Body of pancreas (tissue), 4 donors: ENCODE measurements around the gene KRTAP9-7. TPM values are rescaled to one million over a fixed set of nuclear protein-coding genes. Genes with fewer than 3 reads are reported as not detected.
"Not testable (repeated sequence)": the region's sequence is repeated elsewhere in the genome, so short reads cannot be mapped to it uniquely, and the experiment has no call there.

Experiments
- ATAC-seq: fragments of 150-250 bp; one replicate; pipeline ENCODE4 v1.9.1; 2016
- DNase-seq, 4 donors: peaks; one replicate each; pipeline ENCODE4 v3.0.0-alpha.2; 2019
- H3K27ac ChIP-seq, 4 donors: fragments of 200-600 bp; sonication (generic); 1 replicate in 3 of 4; 2 replicates in 1 of 4; pipeline versions ENCODE4 v1.5.1 to v1.6.1; 2016 to 2019; ENCODE audit warnings: mild to moderate bottlenecking in 1 of 4, mixed read lengths in 1 of 4, moderate library complexity in 1 of 4
- H3K27me3 ChIP-seq, 2 donors: fragments of 200-600 bp; sonication (generic); one replicate each; pipeline ENCODE4 v1.6.0; 2016; ENCODE audit warnings: mild to moderate bottlenecking in 1 of 2
- H3K36me3 ChIP-seq, 2 donors: fragments of 200-600 bp; sonication (generic); replicated peaks in 1 of 2; 2 replicates each; pipeline ENCODE4 v1.5.1; 2016; ENCODE audit warnings: low read depth in 2 of 2; ENCODE audit not compliant: insufficient read depth in 1 of 2
- H3K4me1 ChIP-seq: fragments of 200-600 bp; sonication (generic); one replicate; pipeline ENCODE4 v1.6.0; 2016
- H3K4me3 ChIP-seq, 2 donors: fragments of 200-600 bp; sonication (generic); 1 replicate in 1 of 2; 2 replicates in 1 of 2; pipeline ENCODE4 v1.5.1; 2016 to 2019
- H3K9me3 ChIP-seq, 3 donors: fragments of 200-600 bp; sonication (generic); 1 replicate in 2 of 3; 2 replicates in 1 of 3; pipeline ENCODE4 v1.5.1; 2016
- CTCF ChIP-seq, 7 experiments: fragments of 450-650 bp in 4 of 7; fragments of 200-600 bp in 3 of 7; sonication (generic) in 3 of 7; IDR thresholded peaks; one replicate each; pipeline ENCODE4 v1.5.1; 2016 to 2019; ENCODE audit warnings: antibody characterized with exemption in 7 of 7
- POLR2A ChIP-seq, 3 donors: fragments of 450-650 bp; IDR thresholded peaks; one replicate each; pipeline ENCODE4 v1.6.1; 2016; ENCODE audit warnings: antibody characterized with exemption in 3 of 3, mild to moderate bottlenecking in 2 of 3
- WGBS, 2 donors: methylation state at CpG; one replicate each; pipeline ENCODE4 v1.1.5; 2017; 5-methylcytosine and 5-hydroxymethylcytosine counted together
- intact Hi-C: fragments of 100-400 bp; cut with DNase I; formaldehyde crosslinking; loops from one replicate; pipeline ENCODE4 v1.15.1; 2023
- total RNA-seq, 2 donors: library from RNA; depleted of rRNA; stranded (reverse); fragments of >200 nt; gene quantifications; one replicate each; pipeline ENCODE4 v1.1.0, GENCODE V29; 2016

Gene KRTAP9-7, protein sequence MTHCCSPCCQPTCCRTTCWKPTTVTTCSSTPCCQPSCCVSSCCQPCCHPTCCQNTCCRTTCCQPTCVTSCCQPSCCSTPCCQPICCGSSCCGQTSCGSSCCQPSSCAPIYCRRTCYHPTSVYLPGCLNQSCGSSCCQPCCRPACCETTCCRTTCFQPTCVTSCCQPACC
- not detected for total RNA-seq

DNA sequence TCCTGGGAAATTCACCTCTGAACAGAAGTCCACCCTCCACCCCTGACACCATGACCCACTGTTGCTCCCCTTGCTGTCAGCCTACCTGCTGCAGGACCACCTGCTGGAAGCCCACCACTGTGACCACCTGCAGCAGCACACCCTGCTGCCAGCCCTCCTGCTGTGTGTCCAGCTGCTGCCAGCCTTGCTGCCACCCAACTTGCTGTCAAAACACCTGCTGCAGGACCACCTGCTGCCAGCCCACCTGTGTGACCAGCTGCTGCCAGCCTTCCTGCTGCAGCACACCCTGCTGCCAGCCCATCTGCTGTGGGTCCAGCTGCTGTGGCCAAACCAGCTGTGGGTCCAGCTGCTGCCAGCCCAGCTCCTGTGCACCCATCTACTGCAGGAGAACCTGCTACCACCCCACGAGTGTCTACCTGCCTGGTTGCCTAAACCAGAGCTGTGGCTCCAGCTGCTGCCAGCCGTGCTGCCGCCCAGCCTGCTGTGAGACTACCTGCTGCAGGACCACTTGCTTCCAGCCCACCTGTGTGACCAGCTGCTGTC, at the start of gene KRTAP9-7:
TSS of gene KRTAP9-7 (plus strand) at position 51 of the 543 bp plus-strand sequence. CDS start at position 51, 0 bp downstream.
- H3K4me1 ChIP-seq, intact Hi-C loops, H3K9me3 ChIP-seq, ATAC-seq, H3K27me3 ChIP-seq, H3K27ac ChIP-seq, DNase-seq, H3K36me3 ChIP-seq, H3K4me3 ChIP-seq: not testable (repeated sequence)
- 71% methylated on average over 3 of the region's 3 CpGs; no CpG with 5 or more reads in 1 of the 2 donors for WGBS, 2 donors

DNA sequence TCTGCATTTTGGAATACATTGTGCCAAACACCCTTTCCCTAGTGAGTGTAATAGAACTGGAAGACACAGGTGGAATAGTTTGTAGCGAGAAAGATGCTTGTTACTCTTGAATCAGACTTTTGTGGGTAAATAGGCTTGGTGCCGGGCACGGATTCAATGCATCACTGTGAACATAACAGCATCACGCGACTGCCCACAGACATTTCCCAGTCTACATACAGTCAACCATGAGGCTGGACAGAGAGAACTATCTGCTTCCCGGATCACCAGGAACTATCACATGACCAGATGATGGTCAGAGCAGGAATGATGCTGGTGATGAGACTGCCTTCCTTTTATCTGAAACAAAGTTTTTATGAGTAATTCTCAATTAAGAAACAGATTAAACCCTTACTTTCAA, 49.4 kb upstream of the KRTAP9-7 start:
- no peak for TF ChIP-seq POLR2A (IDR thresholded peaks at IDR 0.05)
- no peak for TF ChIP-seq CTCF (IDR thresholded peaks at IDR 0.05)
- ATAC-seq: no peak
- Histone ChIP-seq H3K4me3 (no peak overlapping the region), H3K27me3 (peaks cover 0 to 3% of the 10 kb centered on the region in 2 donors), H3K27ac (no peak overlapping the region), H3K9me3 (no peaks in the 10 kb centered on the region), H3K4me1 (no peaks in the 10 kb centered on the region), H3K36me3 (no peaks in the 10 kb centered on the region)
- WGBS, 2 donors: 74 to 82% methylated on average over 6 of the region's 6 CpGs
- intact Hi-C loops: no loop called here
- DNase-seq: no peak

- H3K36me3 ChIP-seq, ATAC-seq, H3K4me1 ChIP-seq, H3K27me3 ChIP-seq, H3K27ac ChIP-seq, H3K4me3 ChIP-seq, H3K9me3 ChIP-seq, intact Hi-C loops, DNase-seq: not testable (repeated sequence)
- WGBS, 2 donors: 21% methylated on average over 3 of the region's 4 CpGs; no CpG with 5 or more reads in 1 of the 2 donors
Measured at GRCh38 chr17:41226598-41227095, 48.9 kb upstream of the KRTAP9-7 start, which contains the start of gene KRTAP9-2. Gene KRTAP9-2 (plus strand): TSS chr17:41226648. CDS start chr17:41226655, 7 bp downstream.

- ATAC-seq (no peak), DNase-seq (no peak)
- Histone ChIP-seq H3K9me3 (no peaks in the 10 kb centered on the region), H3K27ac (no peak overlapping the region), H3K4me3 (no peak overlapping the region), H3K36me3 (no peaks in the 10 kb centered on the region), H3K4me1 (no peaks in the 10 kb centered on the region), H3K27me3 (no peaks in the 10 kb centered on the region)
- intact Hi-C loops: no loop called here
- TF ChIP-seq POLR2A (IDR thresholded peaks at IDR 0.05) (no peak), CTCF (IDR thresholded peaks at IDR 0.05) (no peak)
Measured at GRCh38 chr17:41230094-41230493, 45.4 kb upstream of the KRTAP9-7 start.

DNA sequence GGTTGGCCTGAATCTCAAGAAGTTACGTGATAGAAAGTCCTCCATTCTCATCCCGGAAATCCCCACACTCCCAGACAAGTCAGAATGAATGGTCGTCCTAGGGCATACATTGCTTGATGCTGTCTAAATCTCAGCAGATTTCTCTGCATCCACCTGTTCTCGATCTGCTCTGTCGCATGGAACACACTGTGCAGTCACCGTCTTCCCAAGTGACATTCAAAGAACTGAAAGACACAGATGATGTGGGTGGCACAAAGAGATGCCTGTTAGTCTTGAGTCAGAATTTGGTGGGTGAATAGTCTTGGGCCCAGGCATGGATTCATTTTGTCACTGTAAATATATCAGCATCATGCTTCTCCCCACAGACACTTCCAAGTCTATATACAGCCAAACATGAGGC, 43.8 kb upstream of the KRTAP9-7 start:
- 65 to 72% methylated on average over 6 of the region's 6 CpGs for WGBS, 2 donors
- intact Hi-C loops: no loop called here
- ATAC-seq: no peak

DNA sequence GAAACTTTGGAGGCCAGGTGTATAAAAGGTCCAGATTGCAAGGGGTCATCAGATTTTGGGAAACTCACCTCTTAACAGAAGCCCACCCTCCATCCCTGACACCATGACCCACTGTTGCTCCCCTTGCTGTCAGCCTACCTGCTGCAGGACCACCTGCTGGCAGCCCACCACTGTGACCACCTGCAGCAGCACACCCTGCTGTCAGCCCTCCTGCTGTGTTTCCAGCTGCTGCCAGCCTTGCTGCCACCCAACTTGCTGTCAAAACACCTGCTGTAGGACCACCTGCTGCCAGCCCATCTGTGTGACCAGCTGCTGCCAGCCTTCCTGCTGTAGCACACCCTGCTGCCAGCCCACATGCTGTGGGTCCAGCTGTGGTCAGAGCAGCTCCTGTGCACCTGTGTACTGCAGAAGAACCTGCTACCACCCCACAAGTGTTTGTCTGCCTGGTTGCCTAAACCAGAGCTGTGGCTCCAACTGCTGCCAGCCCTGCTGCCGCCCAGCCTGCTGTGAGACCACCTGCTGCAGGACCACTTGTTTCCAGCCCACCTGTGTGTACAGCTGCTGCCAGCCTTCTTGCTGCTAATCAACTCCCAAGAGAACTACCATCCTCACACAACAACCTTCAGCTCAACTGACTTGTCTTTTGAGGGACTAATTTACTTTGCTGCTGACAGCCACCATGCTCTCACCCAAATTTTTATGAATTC, 42.9 kb upstream of the KRTAP9-7 start, which contains the start of gene KRTAP9-3:
TSS of gene KRTAP9-3 (plus strand) at position 51 of the 707 bp plus-strand sequence. CDS start at position 104, 53 bp downstream.
- H3K27ac ChIP-seq, DNase-seq, H3K4me1 ChIP-seq, ATAC-seq, H3K36me3 ChIP-seq, H3K9me3 ChIP-seq, H3K27me3 ChIP-seq, H3K4me3 ChIP-seq, intact Hi-C loops: not testable (repeated sequence)
- 30 to 50% methylated on average over 1 of the region's 1 CpG for WGBS, 2 donors

More for the DNA sequence above, 43.8 kb upstream of the KRTAP9-7 start:
- H3K27me3 ChIP-seq: no peaks in the 10 kb centered on the region
- TF ChIP-seq CTCF (IDR thresholded peaks at IDR 0.05) (no peak), POLR2A (IDR thresholded peaks at IDR 0.05) (no peak)
- H3K4me3 ChIP-seq: no peak overlapping the region
- H3K27ac ChIP-seq: no peak overlapping the region
- no peaks in the 10 kb centered on the region for H3K36me3 ChIP-seq
- H3K4me1 ChIP-seq: no peaks in the 10 kb centered on the region
- no peaks in the 10 kb centered on the region for H3K9me3 ChIP-seq
- no peak for DNase-seq

DNA sequence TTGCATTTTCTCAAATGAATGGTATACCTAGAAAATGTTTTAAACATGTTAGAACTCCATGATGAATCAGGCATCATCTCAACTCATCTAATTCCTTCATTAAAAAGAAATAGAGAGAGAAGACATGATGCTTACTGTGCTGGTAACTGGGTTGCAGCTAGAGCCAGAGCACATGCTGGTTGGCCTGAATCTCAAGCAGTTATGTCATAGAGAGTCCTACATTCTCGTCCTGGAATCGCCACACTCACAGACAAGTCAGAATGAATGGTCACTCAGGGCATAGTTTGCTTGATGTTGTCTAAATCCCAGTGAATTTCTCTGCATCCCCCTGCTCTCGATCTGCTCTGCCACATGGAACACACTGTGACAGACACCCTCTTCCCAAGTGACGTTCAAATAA, 38.4 kb upstream of the KRTAP9-7 start:
- ATAC-seq, H3K27ac ChIP-seq, DNase-seq, H3K27me3 ChIP-seq, H3K9me3 ChIP-seq, intact Hi-C loops, H3K4me3 ChIP-seq, H3K36me3 ChIP-seq, H3K4me1 ChIP-seq: not testable (repeated sequence)
- WGBS, 2 donors: 52 to 70% methylated on average over 4 of the region's 4 CpGs

DNA sequence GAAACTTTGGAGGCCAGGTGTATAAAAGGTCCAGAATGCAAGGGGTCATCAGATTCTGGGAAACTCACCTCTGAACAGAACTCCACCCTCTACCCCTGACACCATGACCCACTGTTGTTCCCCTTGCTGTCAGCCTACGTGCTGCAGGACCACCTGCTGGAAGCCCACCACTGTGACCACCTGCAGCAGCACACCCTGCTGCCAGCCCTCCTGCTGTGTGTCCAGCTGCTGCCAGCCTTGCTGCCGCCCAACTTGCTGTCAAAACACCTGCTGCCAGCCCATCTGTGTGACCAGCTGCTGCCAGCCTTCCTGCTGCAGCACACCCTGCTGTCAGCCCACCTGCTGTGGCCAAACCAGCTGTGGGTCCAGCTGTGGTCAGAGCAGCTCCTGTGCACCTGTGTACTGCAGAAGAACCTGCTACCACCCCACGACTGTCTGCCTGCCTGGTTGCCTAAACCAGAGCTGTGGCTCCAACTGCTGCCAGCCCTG, 37.5 kb upstream of the KRTAP9-7 start, which contains the start of gene KRTAP9-8:
TSS of gene KRTAP9-8 (plus strand) at position 51 of the 489 bp plus-strand sequence. CDS start at position 104, 53 bp downstream.
- WGBS, 2 donors: 31 to 48% methylated on average over 2 to 3 of the region's 3 CpGs
- intact Hi-C loops, H3K9me3 ChIP-seq, H3K4me3 ChIP-seq, H3K4me1 ChIP-seq, H3K27ac ChIP-seq, H3K27me3 ChIP-seq, ATAC-seq, H3K36me3 ChIP-seq, DNase-seq: not testable (repeated sequence)
